H1 (cell line): ENCODE results near the gene BRD9. TPM values are rescaled to one million over a fixed set of nuclear protein-coding genes. Genes with fewer than 3 reads are reported as not detected.
"Not testable (repeated sequence)": the region's sequence is repeated elsewhere in the genome, so short reads cannot be mapped to it uniquely, and the experiment has no call there.

ENCODE experiments used
- CTCF ChIA-PET: fragments of 300-600 bp; sonication (Branson Sonifier 250); formaldehyde crosslinking; loops from one replicate; lab custom pipeline; 2021; ENCODE audit not compliant: partially characterized antibody; lab: Charles Lee
- POLR2A ChIA-PET: fragments of 300-600 bp; sonication (Branson Sonifier 250); formaldehyde crosslinking; loops from one replicate; lab custom pipeline; 2021; ENCODE audit warnings: inconsistent platforms; ENCODE audit not compliant: partially characterized antibody; lab: Charles Lee
- DNase-seq, 2 experiments: peaks; one replicate each; pipeline versions ENCODE4 v3.0.0 to v3.0.0-alpha.2; 2010 to 2022; ENCODE audit warnings: low spot score in 2 of 2, low read depth in 1 of 2, mixed read lengths in 1 of 2
- FAIRE-seq: peaks from 2 replicates; lab custom pipeline; 2011; peaks lifted over from hg19 to GRCh38; lab: Jason Lieb, UNC
- H2AFZ ChIP-seq: 2 replicates; pipeline ENCODE4 v1.8.1; 2012; ENCODE audit warnings: low read length, inconsistent platforms
- H2AK5ac ChIP-seq: 2 replicates; pipeline ENCODE4 v1.6.1; 2013; ENCODE audit warnings: low read depth, low read length
- H2BK120ac ChIP-seq: replicated peaks from 2 replicates; pipeline ENCODE3; 2013; ENCODE audit warnings: low read depth, low read length, inconsistent platforms
- H2BK12ac ChIP-seq: 2 replicates; pipeline ENCODE4 v1.6.1; 2013; ENCODE audit warnings: low read depth, low read length
- H2BK15ac ChIP-seq: 2 replicates; pipeline ENCODE4 v1.6.1; 2013; ENCODE audit warnings: low read length
- H2BK20ac ChIP-seq: 2 replicates; pipeline ENCODE4 v1.6.1; 2013; ENCODE audit warnings: low read length
- H2BK5ac ChIP-seq: 2 replicates; pipeline ENCODE4 v1.6.1; 2013; ENCODE audit warnings: low read depth, low read length
- H3K14ac ChIP-seq: 2 replicates; pipeline ENCODE4 v1.6.1; 2013; ENCODE audit warnings: inconsistent platforms; ENCODE audit not compliant: insufficient read length
- H3K18ac ChIP-seq: 2 replicates; pipeline ENCODE4 v1.6.1; 2013; ENCODE audit warnings: low read length; ENCODE audit errors: extremely low read depth
- H3K23ac ChIP-seq: 2 replicates; pipeline ENCODE4 v1.6.1; 2013; ENCODE audit warnings: inconsistent platforms; ENCODE audit not compliant: insufficient read length
- H3K23me2 ChIP-seq: 2 replicates; pipeline ENCODE4 v1.6.1; 2013; ENCODE audit warnings: low read depth, low read length
- H3K27ac ChIP-seq: 2 replicates; pipeline ENCODE4 v1.6.1; 2011; ENCODE audit warnings: low read depth, low read length, inconsistent platforms
- H3K27me3 ChIP-seq, 4 experiments: replicated peaks in 1 of 4; 1 replicate in 1 of 4; 2 replicates in 3 of 4; pipeline versions ENCODE4 v1.6.1 to v1.8.1; 2011 to 2013; ENCODE audit warnings: low read length in 3 of 4, mild to moderate bottlenecking in 3 of 4, inconsistent platforms in 2 of 4, mixed read lengths in 2 of 4, moderate library complexity in 1 of 4; ENCODE audit not compliant: control insufficient read depth in 3 of 4, insufficient read depth in 3 of 4; ENCODE audit errors: extremely low read depth in 1 of 4
- H3K36me3 ChIP-seq, 4 experiments: 2 replicates each; pipeline versions ENCODE4 v1.6.1 to v1.8.1; 2011 to 2013; ENCODE audit warnings: mild to moderate bottlenecking in 4 of 4, low read length in 3 of 4, moderate library complexity in 2 of 4, control low read depth in 1 of 4, inconsistent platforms in 1 of 4; ENCODE audit not compliant: insufficient read depth in 4 of 4, control insufficient read depth in 2 of 4
- H3K4ac ChIP-seq: replicated peaks from 2 replicates; pipeline ENCODE3; 2013; ENCODE audit warnings: low read length, low read depth, mixed read lengths, inconsistent platforms; ENCODE audit not compliant: insufficient read length
- H3K4me1 ChIP-seq, 4 experiments: replicated peaks in 1 of 4; 1 replicate in 1 of 4; 2 replicates in 3 of 4; pipeline versions ENCODE4 v1.6.1 to v1.8.1; 2011 to 2013; ENCODE audit warnings: low read length in 3 of 4, inconsistent platforms in 2 of 4, mixed read lengths in 1 of 4; ENCODE audit not compliant: insufficient read depth in 4 of 4, control insufficient read depth in 3 of 4
- H3K4me2 ChIP-seq, 2 experiments: 2 replicates each; pipeline versions ENCODE4 v1.6.1 to v1.8.1; 2011 to 2013; ENCODE audit warnings: low read depth in 2 of 2, low read length in 2 of 2, control low read depth in 1 of 2, inconsistent platforms in 1 of 2, mild to moderate bottlenecking in 1 of 2; ENCODE audit not compliant: insufficient read depth in 1 of 2
- H3K4me3 ChIP-seq, 4 experiments: fragments of 200-600, 300-600 bp in 1 of 4; sonication (generic), shearing (Covaris generic), sonication (Bioruptor Twin) in 1 of 4; 2 replicates each; pipeline versions ENCODE4 v1.5.1 to v1.8.1; 2011 to 2016; ENCODE audit warnings: low read length in 4 of 4, low read depth in 3 of 4, control low read depth in 2 of 4, inconsistent platforms in 2 of 4, mild to moderate bottlenecking in 2 of 4, mixed read lengths in 1 of 4, moderate library complexity in 1 of 4; ENCODE audit not compliant: insufficient read depth in 2 of 4; ENCODE audit errors: extremely low read depth in 1 of 4
- H3K56ac ChIP-seq: replicated peaks from 2 replicates; pipeline ENCODE3; 2013; ENCODE audit warnings: low read depth, mild to moderate bottlenecking, mixed read lengths, low read length, inconsistent platforms; ENCODE audit not compliant: insufficient read length
- H3K79me1 ChIP-seq: 2 replicates; pipeline ENCODE4 v1.6.1; 2013; ENCODE audit warnings: low read depth, low read length, control low read depth
- H3K79me2 ChIP-seq, 2 experiments: 2 replicates each; pipeline versions ENCODE4 v1.6.1 to v1.8.1; 2012 to 2013; ENCODE audit warnings: low read length in 2 of 2, mild to moderate bottlenecking in 2 of 2, inconsistent platforms in 1 of 2; ENCODE audit not compliant: insufficient read depth in 2 of 2, control insufficient read depth in 1 of 2
- H3K9ac ChIP-seq, 4 experiments: replicated peaks in 1 of 4; 1 replicate in 1 of 4; 2 replicates in 3 of 4; pipeline versions ENCODE4 v1.6.1 to v1.8.1; 2011 to 2013; ENCODE audit warnings: low read depth in 3 of 4, low read length in 3 of 4, control low read depth in 2 of 4, mild to moderate bottlenecking in 2 of 4, moderate library complexity in 2 of 4, inconsistent platforms in 1 of 4; ENCODE audit errors: extremely low read depth in 1 of 4
- H3K9me3 ChIP-seq, 2 experiments: 2 replicates each; pipeline versions ENCODE4 v1.6.1 to v1.8.1; 2012 to 2013; ENCODE audit warnings: mild to moderate bottlenecking in 2 of 2, moderate library complexity in 2 of 2, control low read depth in 1 of 2, inconsistent platforms in 1 of 2, low read depth in 1 of 2, low read length in 1 of 2, mixed read lengths in 1 of 2; ENCODE audit not compliant: insufficient read depth in 2 of 2
- H4K20me1 ChIP-seq, 2 experiments: replicated peaks in 1 of 2; 2 replicates each; pipeline versions ENCODE3 to v1.8.1; 2011 to 2013; ENCODE audit warnings: inconsistent platforms in 2 of 2, low read length in 2 of 2, mild to moderate bottlenecking in 1 of 2; ENCODE audit not compliant: insufficient read depth in 2 of 2, control insufficient read depth in 1 of 2
- H4K5ac ChIP-seq: 2 replicates; pipeline ENCODE4 v1.6.1; 2013; ENCODE audit warnings: low read length, low read depth, mixed read lengths, inconsistent platforms; ENCODE audit not compliant: insufficient read length
- H4K8ac ChIP-seq: 2 replicates; pipeline ENCODE4 v1.8.0; 2013; ENCODE audit warnings: mild to moderate bottlenecking, moderate library complexity, low read length, inconsistent platforms; ENCODE audit not compliant: insufficient read depth; ENCODE audit errors: extremely low read depth
- H4K91ac ChIP-seq: replicated peaks from 2 replicates; pipeline ENCODE3; 2013; ENCODE audit warnings: low read length, mixed read lengths, inconsistent platforms; ENCODE audit not compliant: insufficient read length
- WGBS, 2 experiments: shearing (Covaris generic) in 1 of 2; methylation state at CpG; one replicate each; pipeline versions ENCODE4 v1.1.6 to v1.1.7; 2013 to 2015; ENCODE audit warnings: low lambda C conversion rate in 2 of 2, mixed read lengths in 2 of 2, inconsistent platforms in 1 of 2, low coverage in 1 of 2, missing lambda C conversion rate in 1 of 2; ENCODE audit not compliant: insufficient replicate concordance in 2 of 2, insufficient coverage in 1 of 2, insufficient read length in 1 of 2; ENCODE audit errors: extremely low coverage in 1 of 2, missing lambda C conversion rate in 1 of 2; 5-methylcytosine and 5-hydroxymethylcytosine counted together
- polyA plus RNA-seq, 7 experiments: library from polyadenylated mRNA; depleted of rRNA in 3 of 7; stranded (reverse) in 5 of 7; unstranded in 2 of 7; fragments of >200 nt in 5 of 7; fragments of 200-250 nt in 2 of 7; gene quantifications; 1 replicate in 5 of 7; 2 replicates in 1 of 7; 4 replicates in 1 of 7; pipeline versions ENCODE4 v1.2.1 to v1.2.3, GENCODE V29; 2011 to 2013; ENCODE audit warnings: missing spikeins in 2 of 7, mixed read lengths in 2 of 7
- total RNA-seq: library from RNA; stranded (reverse); fragmentation: NEBNext Ultra II Directional; extraction: Animal tissue kit (Norgen Biotek cat#: 25700); gene quantifications from 2 replicates; pipeline ENCODE4 v1.2.1, GENCODE V29; 2021

Gene BRD9
- total and polyA plus RNA-seq, 2 of the 8 experiments (the other 6 are each of a cell fraction or from before 2014, with no cell fraction given), result 9.3 to 49.4 TPM

DNA sequence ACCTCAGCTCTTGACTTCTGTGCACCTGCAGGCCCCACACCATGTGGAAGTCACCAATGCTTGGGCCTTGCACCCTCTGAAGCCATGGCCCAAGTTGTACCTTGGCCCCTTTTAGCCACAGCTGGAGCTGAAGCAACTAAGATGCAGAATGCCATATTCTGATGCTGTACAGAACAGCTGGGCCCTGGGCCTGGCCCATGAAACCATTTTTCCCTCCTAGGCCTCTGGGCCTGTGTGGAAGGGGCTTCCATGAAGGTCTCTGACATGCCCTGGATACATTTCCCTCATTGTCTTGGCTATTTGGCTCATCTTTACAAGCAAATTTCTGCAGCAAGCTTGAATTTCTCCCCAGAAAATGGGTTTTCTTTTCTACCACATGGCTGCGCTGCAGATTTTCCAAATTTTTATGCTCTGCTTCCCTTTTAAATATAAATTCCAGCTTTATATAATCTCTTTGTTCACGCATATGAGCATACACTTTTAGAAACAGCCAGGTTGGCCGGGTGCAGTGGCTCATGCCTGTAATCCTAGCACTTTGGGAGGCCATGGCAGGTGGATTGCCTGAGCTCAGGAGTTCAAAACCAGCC, 41.9 kb upstream of the BRD9 start:
- H4K20me1 ChIP-seq, H3K23ac ChIP-seq, H2BK15ac ChIP-seq, H2BK120ac ChIP-seq, H3K4ac ChIP-seq, H3K4me2 ChIP-seq, H3K79me2 ChIP-seq, H3K9me3 ChIP-seq, H3K18ac ChIP-seq, H3K56ac ChIP-seq, H2BK12ac ChIP-seq, H2BK5ac ChIP-seq, H3K14ac ChIP-seq, H4K5ac ChIP-seq, H3K4me1 ChIP-seq, H3K79me1 ChIP-seq, DNase-seq, H3K27ac ChIP-seq, H3K36me3 ChIP-seq, H4K91ac ChIP-seq, POLR2A ChIA-PET, H4K8ac ChIP-seq, H3K4me3 ChIP-seq, H3K27me3 ChIP-seq, H2AFZ ChIP-seq, H2AK5ac ChIP-seq, FAIRE-seq, H3K9ac ChIP-seq, H2BK20ac ChIP-seq, H3K23me2 ChIP-seq: not testable (repeated sequence)
- CTCF ChIA-PET, result interaction anchor here (0.8 to 4.9 kb wide), 9 partner anchors 11 to 240 kb away, joined by 3 to 20 read pairs (median 5); partner anchors contain the start of gene BRD9
- 97% methylated on average over 3 of the region's 3 CpGs; no CpG with 5 or more reads in 1 of the 2 experiments for WGBS, 2 experiments

DNA sequence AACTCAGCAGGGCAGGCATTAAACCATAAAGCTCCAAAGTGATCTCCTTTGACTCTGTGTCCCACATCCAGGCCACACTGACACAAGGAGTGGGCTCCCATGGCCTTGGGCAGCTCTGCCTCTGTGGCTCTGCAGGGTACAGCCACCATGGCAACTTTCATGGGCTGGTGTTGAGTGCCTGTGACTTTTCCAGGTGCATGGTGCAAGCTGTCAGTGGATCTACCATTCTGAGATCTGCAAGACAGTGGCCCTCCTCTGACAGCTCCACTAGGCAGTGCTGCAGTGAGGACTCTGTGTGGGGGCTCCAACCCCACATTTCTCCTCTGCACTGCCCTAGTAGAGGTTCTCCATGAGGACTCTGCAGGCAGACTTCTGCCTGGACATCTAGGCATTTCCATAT, 41.4 kb upstream of the BRD9 start:
- H4K20me1 ChIP-seq, H3K27me3 ChIP-seq, H3K4me2 ChIP-seq, H4K5ac ChIP-seq, H3K23ac ChIP-seq, H3K27ac ChIP-seq, H2BK120ac ChIP-seq, H2BK5ac ChIP-seq, H3K36me3 ChIP-seq, H3K79me2 ChIP-seq, H3K56ac ChIP-seq, H3K4ac ChIP-seq, H2AFZ ChIP-seq, FAIRE-seq, H3K23me2 ChIP-seq, H3K4me3 ChIP-seq, POLR2A ChIA-PET, H3K9ac ChIP-seq, H2BK20ac ChIP-seq, H3K9me3 ChIP-seq, H3K4me1 ChIP-seq, H4K91ac ChIP-seq, H2BK12ac ChIP-seq, H2BK15ac ChIP-seq, H3K14ac ChIP-seq, H4K8ac ChIP-seq, DNase-seq, H3K79me1 ChIP-seq, H3K18ac ChIP-seq, H2AK5ac ChIP-seq: not testable (repeated sequence)
- CTCF ChIA-PET, result interaction anchor here (0.8 to 4.9 kb wide), 9 partner anchors 10 to 240 kb away, joined by 3 to 20 read pairs (median 5); partner anchors contain the start of gene BRD9
